Measurements from ENCODE around the gene SHC3.

GRCh38 chr9:89093201-89093975, 85.2 kb downstream of the SHC3 start:
- no peak for TF ChIP-seq EZH2phosphoT487 (IDR thresholded peaks at IDR 0.05; ENCODE audit: borderline replicate concordance, low read depth, low read length)
- no peak for TF ChIP-seq CTCF (conservative IDR thresholded peaks at IDR 0.05; ENCODE audit: low read length)
